ENCODE results near the gene MR1. TPM values are rescaled to one million over a fixed set of nuclear protein-coding genes. Genes with fewer than 3 reads are reported as not detected.

MR1 gene
- total and polyA plus RNA-seq, 9 of the 15 experiments (the other 6 are each of a cell fraction or from before 2014, with no cell fraction given): 9.7 to 21.7 (median 15.6) TPM

GRCh38 chr1:181043025-181043888, 9.5 kb downstream of the MR1 start (continued):
- TF ChIP-seq ZBTB40 (IDR thresholded peaks at IDR 0.05) (0 out of 2 replicates have a peak, but pooled peaks have one; percentile 9), ZBTB40 (CRISPR knock-in tag; IDR thresholded peaks at IDR 0.05) (no peak), L3MBTL2 (IDR thresholded peaks at IDR 0.05) (peak; percentile 40; the same call in 1 of the 2 replicates), GTF2E2 (tag; IDR thresholded peaks at IDR 0.05) (no peak), POLR2AphosphoS5 (IDR thresholded peaks at IDR 0.05; ENCODE audit: control insufficient read depth, insufficient read depth, low read depth, low read length) (no peak), EP400 (IDR thresholded peaks at IDR 0.05) (peak; percentile 20; the same call in 1 of the 2 replicates), ZMIZ1 (IDR thresholded peaks at IDR 0.05; ENCODE audit: low read depth in 2 of 2, low read length in 2 of 2) (no peak), CBX8 (IDR thresholded peaks at IDR 0.05; ENCODE audit: borderline replicate concordance, extremely low read depth, low read depth, low read length, poor library complexity, severe bottlenecking) (no peak), LEF1 (IDR thresholded peaks at IDR 0.05) (peak; percentile 20; the same call in 1 of the 2 replicates), CEBPB (tag; IDR thresholded peaks at IDR 0.05) (peak; percentile 95), TRIM24 (IDR thresholded peaks at IDR 0.05) (peak; percentile 25 to 51; a peak in 1 of 4 replicates), STAT5A (IDR thresholded peaks at IDR 0.05; ENCODE audit: borderline replicate concordance, low read length) (no peak), MAFK (IDR thresholded peaks at IDR 0.05; ENCODE audit: low read length) (no peak), GABPA (tag; conservative IDR thresholded peaks at IDR 0.05; ENCODE audit: low read depth) (no peak)
